ENCODE data around the gene CHD5. TPM values are rescaled to one million over a fixed set of nuclear protein-coding genes. Genes with fewer than 3 reads are reported as not detected.

Gene CHD5
- total RNA-seq, 1 experiment from 2014 or later, result 62.9 TPM

GRCh38 chr1:6179564-6180175 lies 451 bp downstream of the CHD5 start:
- ChIA-PET POLR2A (no interaction called here), CTCF (no interaction called here)
- H3K9me3 ChIP-seq (ENCODE audit: control insufficient read depth, insufficient read depth, low read depth, low read length), result no peaks in the 10 kb centered on the region
- H3K36me3 ChIP-seq (ENCODE audit: control insufficient read depth, insufficient read depth, low read length), result no peaks in the 10 kb centered on the region
- H3K4me1 ChIP-seq (ENCODE audit: control insufficient read depth, insufficient read depth, low read length), result peaks cover 55% of the 10 kb centered on the region
- BruUV-seq (replicated peaks), result no TSS peak
- H3K27me3 ChIP-seq (ENCODE audit: control insufficient read depth, insufficient read depth, low read length), result no peaks in the 10 kb centered on the region
- in situ Hi-C loops (cut with HindIII; ENCODE audit: low pct_unique_long_range_greater_than_20kb, low sequenced_read_pairs) (no loop called here), intact Hi-C loops (cut with micrococcal nuclease; ENCODE audit: unreplicated experiment) (loop anchor here (5.0 kb wide), 2 partner anchors 72 to 127 kb away; no protein-coding TSS in a partner anchor)
- DNase-seq (ENCODE audit: low read depth, low spot score), result no peak
- peak overlapping the region; percentile 56 to 59 for H3K4me3 ChIP-seq (ENCODE audit: low read depth in 2 of 2, low read length in 2 of 2)
- no peak overlapping the region for H3K27ac ChIP-seq (ENCODE audit: low read length)
- peak; percentile 5; the same call in 1 of the 2 replicates for TF ChIP-seq POLR2AphosphoS5 (IDR thresholded peaks at IDR 0.05; ENCODE audit: low read depth, low read length)
- TF ChIP-seq REST (IDR thresholded peaks at IDR 0.05; ENCODE audit: insufficient read depth in 1 of 2, low read depth in 2 of 2, low read length in 1 of 2), result no peak
- TF ChIP-seq SIN3A (IDR thresholded peaks at IDR 0.05; ENCODE audit: borderline replicate concordance, insufficient read depth, low read depth, low read length), result peak; percentile 21; the same call in 1 of the 2 replicates
- peak; percentile 22 for ATAC-seq

- no peak for DNase-seq (ENCODE audit: low read depth, low spot score)
- ChIA-PET POLR2A (interaction anchor here (0.5 kb wide), 1 partner anchor 20 kb away, joined by 3 read pairs; no protein-coding TSS in a partner anchor), CTCF (no interaction called here)
- intact Hi-C loops (cut with micrococcal nuclease; ENCODE audit: unreplicated experiment), result no loop called here
- peak overlapping the region; percentile 80 for H3K27ac ChIP-seq (ENCODE audit: low read length)
- peak; percentile 43 for ATAC-seq
- H3K9me3 ChIP-seq (ENCODE audit: control insufficient read depth, insufficient read depth, low read depth, low read length), result no peaks in the 10 kb centered on the region
- TF ChIP-seq SIN3A (IDR thresholded peaks at IDR 0.05; ENCODE audit: borderline replicate concordance, insufficient read depth, low read depth, low read length) (0 out of 2 replicates have a peak, but pooled peaks have one; percentile 14), REST (IDR thresholded peaks at IDR 0.05; ENCODE audit: insufficient read depth in 1 of 2, low read depth in 2 of 2, low read length in 1 of 2) (no peak), CTCF (IDR thresholded peaks at IDR 0.05) (peak; percentile 25; the same call in 1 of the 2 replicates), TCF7L2 (IDR thresholded peaks at IDR 0.05; ENCODE audit: low read depth, low read length) (no peak), POLR2AphosphoS5 (IDR thresholded peaks at IDR 0.05; ENCODE audit: low read depth, low read length) (no peak)
- peaks cover 48% of the 10 kb centered on the region for H3K4me1 ChIP-seq (ENCODE audit: control insufficient read depth, insufficient read depth, low read length)
- no TSS peak for BruUV-seq (replicated peaks)
- no peaks in the 10 kb centered on the region for H3K36me3 ChIP-seq (ENCODE audit: control insufficient read depth, insufficient read depth, low read length)
- no peaks in the 10 kb centered on the region for H3K27me3 ChIP-seq (ENCODE audit: control insufficient read depth, insufficient read depth, low read length)
- in situ Hi-C loops (cut with HindIII; ENCODE audit: low pct_unique_long_range_greater_than_20kb, low sequenced_read_pairs), result no loop called here
- peak overlapping the region; percentile 56 to 59 for H3K4me3 ChIP-seq (ENCODE audit: low read depth in 2 of 2, low read length in 2 of 2)
Measured at GRCh38 chr1:6178751-6179563, 1.2 kb downstream of the CHD5 start.
